HG03159 (cell line): ENCODE measurements around the gene USH1C.

Source experiments
- ATAC-seq: cut with Tn5 transposase; IDR thresholded peaks from one replicate; pipeline ENCODE4 v1.9.1; 2021; ENCODE audit warnings: mild to moderate bottlenecking, moderate library complexity; ENCODE audit not compliant: unreplicated experiment

The USH1C gene

DNA sequence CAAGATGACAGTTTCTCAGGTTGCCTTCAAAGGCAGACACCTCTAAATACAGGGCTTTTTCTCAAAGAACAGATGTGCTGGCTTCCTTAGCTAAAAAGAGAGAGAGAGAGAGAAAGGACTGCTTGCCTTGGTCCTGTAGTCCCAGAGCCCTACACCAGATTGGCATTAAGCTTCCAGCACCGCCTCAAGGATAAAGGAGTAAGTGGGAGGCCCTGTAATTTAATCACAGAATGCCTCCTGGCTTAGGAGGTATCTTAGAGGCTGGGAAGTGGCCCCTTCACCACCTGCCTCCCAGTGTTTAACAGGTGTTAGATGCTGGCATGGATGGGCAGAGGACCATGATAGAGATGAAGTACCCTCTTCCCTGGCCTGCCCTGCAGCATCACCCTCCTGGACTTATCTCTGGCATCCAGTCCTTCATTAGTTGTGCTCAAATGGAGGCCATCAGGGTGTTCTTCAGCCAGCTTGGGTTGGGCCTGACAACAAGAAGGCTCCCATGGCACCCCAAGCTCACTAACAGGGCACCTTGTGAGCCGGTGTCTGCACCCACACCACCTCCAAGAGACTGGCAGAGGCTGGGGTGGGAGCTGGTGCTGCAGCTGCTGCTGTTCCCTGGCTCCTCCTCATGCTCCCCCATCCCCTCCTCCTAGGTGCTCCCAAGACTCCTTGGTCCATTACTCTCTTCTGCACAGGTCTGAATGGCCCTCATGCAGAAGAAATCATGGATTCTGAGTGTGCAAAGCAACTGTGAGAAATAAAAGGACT, 100.1 kb downstream of the USH1C start:
- no peak for ATAC-seq
